WTC11 (cell line): ENCODE measurements around the gene TMEM200A.

Experiments
- ATF3 ChIP-seq: sonication (generic); formaldehyde crosslinking; conservative IDR thresholded peaks from 2 replicates; pipeline ENCODE4 v1.8.1; 2022; ENCODE audit warnings: mild to moderate bottlenecking, missing genetic modification reagents
- CBFB ChIP-seq: sonication (generic); formaldehyde crosslinking; IDR thresholded peaks from 2 replicates; pipeline ENCODE4 v1.8.1; 2022; ENCODE audit warnings: mild to moderate bottlenecking, low read depth, missing genetic modification reagents
- CTCF ChIP-seq: fragments of 200-600 bp; IDR thresholded peaks from 2 replicates; pipeline ENCODE4 v1.8.0; 2022; ENCODE audit warnings: antibody characterized with exemption
- ETV6 ChIP-seq: sonication (generic); formaldehyde crosslinking; IDR thresholded peaks from 2 replicates; pipeline ENCODE4 v1.8.1; 2022; ENCODE audit warnings: mild to moderate bottlenecking, missing genetic modification reagents
- FOXK1 ChIP-seq: sonication (generic); formaldehyde crosslinking; IDR thresholded peaks from 2 replicates; pipeline ENCODE4 v1.8.0; 2022; ENCODE audit warnings: mild to moderate bottlenecking, moderate library complexity, missing genetic modification reagents
- FOXP1 ChIP-seq: sonication (generic); formaldehyde crosslinking; IDR thresholded peaks from 2 replicates; pipeline ENCODE4 v1.8.0; 2022; ENCODE audit warnings: missing genetic modification reagents, mild to moderate bottlenecking, moderate library complexity, borderline replicate concordance
- GABPB1 ChIP-seq: sonication (generic); formaldehyde crosslinking; IDR thresholded peaks from 2 replicates; pipeline ENCODE4 v1.8.1; 2023; ENCODE audit warnings: mild to moderate bottlenecking, missing genetic modification reagents
- IRF2 ChIP-seq: sonication (generic); formaldehyde crosslinking; IDR thresholded peaks from 2 replicates; pipeline ENCODE4 v1.8.0; 2022; ENCODE audit warnings: low read depth, missing genetic modification reagents, borderline replicate concordance
- NFYB ChIP-seq: sonication (generic); formaldehyde crosslinking; conservative IDR thresholded peaks from 2 replicates; pipeline ENCODE4 v1.8.0; 2022; ENCODE audit warnings: low read depth, missing genetic modification reagents
- RELA ChIP-seq: sonication (generic); formaldehyde crosslinking; IDR thresholded peaks from 2 replicates; pipeline ENCODE4 v1.8.1; 2022; ENCODE audit warnings: missing genetic modification reagents, mild to moderate bottlenecking, borderline replicate concordance
- SMAD3 ChIP-seq: sonication (generic); formaldehyde crosslinking; IDR thresholded peaks from 2 replicates; pipeline ENCODE4 v1.8.0; 2022; ENCODE audit warnings: missing genetic modification reagents, mild to moderate bottlenecking, borderline replicate concordance
- SP1 ChIP-seq: sonication (generic); formaldehyde crosslinking; conservative IDR thresholded peaks from 2 replicates; pipeline ENCODE4 v1.8.1; 2022; ENCODE audit warnings: missing genetic modification reagents
- ZNF121 ChIP-seq: sonication (generic); formaldehyde crosslinking; IDR thresholded peaks from 2 replicates; pipeline ENCODE4 v1.8.0; 2023; ENCODE audit warnings: missing genetic modification reagents

GRCh38 chr6:130385064-130385695 is 19.4 kb downstream of the TMEM200A start:
- TF ChIP-seq CTCF (no peak), SP1 (CRISPR knock-in tag) (no peak), IRF2 (CRISPR knock-in tag) (no peak), ATF3 (CRISPR knock-in tag) (no peak), SMAD3 (CRISPR knock-in tag) (no peak), CBFB (CRISPR knock-in tag) (no peak), FOXP1 (CRISPR knock-in tag) (no peak), NFYB (CRISPR knock-in tag) (no peak), FOXK1 (no peak), ETV6 (CRISPR knock-in tag) (no peak), RELA (no peak), ZNF121 (CRISPR knock-in tag) (no peak), GABPB1 (CRISPR knock-in tag) (no peak)
